COLO668 (cell line): ENCODE measurements around the gene SUSD1.
A peak's percentile ranks its signal among the peaks of the same experiment; 100 is the strongest.
"Not testable (repeated sequence)": the region's sequence is repeated elsewhere in the genome, so short reads cannot be mapped to it uniquely, and the experiment has no call there.

Source experiments
- DNase-seq: peaks from one replicate; lab custom pipeline; 2025; ENCODE audit not compliant: unreplicated experiment; lab: John Stamatoyannopoulos, UW

SUSD1 gene

DNA sequence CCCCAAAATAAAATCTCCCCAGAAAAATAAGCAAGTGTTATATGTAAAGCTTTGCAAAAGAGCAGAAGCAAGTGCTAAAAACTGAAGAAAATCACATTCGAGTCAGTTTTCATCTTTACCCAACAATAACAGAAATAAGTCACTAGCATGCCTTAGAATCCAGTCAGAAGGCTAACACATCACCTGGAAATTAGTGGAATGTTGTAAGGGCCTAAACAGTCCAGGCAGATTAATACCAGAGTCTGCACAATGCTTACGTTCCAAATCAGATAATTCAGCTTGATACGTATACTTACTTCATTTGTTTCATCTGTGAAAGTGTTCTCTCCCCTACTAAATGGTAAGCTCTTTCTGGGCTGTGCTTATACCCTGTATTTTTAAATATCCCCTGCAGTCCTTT is 42.7 kb downstream of the SUSD1 start:
- DNase-seq, result no peak

DNA sequence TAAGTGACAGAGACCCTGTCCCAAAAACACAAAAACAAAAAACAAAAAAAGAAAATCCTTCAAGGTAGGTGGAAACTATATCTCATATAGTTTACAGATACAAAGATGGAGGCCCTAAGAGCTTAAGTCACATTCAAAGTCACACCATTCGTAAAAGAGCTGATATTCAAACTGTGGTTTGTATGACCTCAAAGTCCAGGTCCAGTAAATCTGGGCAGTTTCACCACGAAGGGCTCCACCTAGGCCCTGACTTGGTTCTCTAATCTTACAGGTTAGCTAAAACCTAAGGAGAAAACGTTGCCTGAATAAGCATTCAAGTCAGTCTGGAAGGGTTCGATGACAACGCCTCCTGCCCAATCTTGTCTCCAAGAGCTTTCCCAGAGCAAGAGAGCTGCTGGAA is 44.1 kb downstream of the SUSD1 start:
- DNase-seq, result no peak

DNA sequence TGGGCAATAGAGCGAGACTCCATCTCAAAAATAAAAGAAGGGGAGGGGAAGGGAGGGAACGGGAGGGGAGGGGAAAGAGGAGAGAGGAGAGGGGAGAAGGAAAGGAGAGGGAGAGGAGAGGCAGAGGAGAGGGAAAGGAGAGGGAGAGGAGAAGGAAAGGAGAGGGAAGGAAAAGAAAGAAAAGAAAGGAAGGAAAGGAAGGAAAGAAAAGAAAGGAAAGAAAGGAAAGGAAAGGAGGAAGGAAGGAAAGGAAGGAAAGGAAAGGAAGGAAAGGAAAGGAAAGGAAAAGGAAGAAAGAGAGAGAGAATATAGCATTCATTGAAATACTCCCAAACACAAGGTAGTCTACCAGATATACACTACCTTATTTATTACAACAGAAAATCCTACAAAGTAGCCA is 44.8 kb downstream of the SUSD1 start:
- DNase-seq, result no peak

DNA sequence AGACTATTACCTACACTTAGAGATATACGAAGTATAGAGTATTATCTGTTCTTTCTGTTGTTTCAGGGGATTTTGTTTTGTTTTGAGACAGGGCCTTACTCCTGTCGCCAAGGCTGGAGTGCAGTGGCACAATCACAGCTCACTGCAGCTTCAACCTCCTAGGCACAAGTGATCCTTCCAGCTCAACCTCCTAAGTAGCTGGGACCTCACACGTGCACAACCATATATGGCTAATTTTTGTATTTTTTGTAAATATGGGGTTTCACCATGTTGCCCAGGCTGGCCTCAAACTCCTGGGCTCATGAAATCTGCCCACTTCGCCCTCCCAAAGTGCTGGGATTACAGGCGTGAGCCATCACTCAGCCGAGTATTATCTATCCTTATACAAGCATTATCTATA is 45.9 kb downstream of the SUSD1 start:
- DNase-seq, result no peak

DNA sequence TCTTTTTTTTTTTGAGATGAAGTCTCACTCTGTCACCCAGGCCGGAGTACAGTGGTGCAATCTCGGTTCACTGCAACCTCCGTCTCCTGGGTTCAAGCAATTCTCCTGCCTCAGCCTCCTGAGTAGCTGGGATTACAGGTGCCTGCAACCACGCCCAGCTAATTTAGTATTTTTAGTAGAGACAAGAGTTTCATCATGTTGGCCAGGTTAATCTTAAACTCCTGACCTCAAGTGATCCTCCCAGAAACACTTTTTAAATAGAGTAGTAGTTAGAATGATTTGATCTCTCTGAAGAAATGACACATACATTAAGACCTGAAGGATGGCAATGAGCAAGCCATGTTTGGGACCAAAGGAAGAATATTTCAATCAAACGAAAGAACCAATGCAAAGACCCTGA is 46.7 kb downstream of the SUSD1 start:
- DNase-seq, result not testable (repeated sequence)

DNA sequence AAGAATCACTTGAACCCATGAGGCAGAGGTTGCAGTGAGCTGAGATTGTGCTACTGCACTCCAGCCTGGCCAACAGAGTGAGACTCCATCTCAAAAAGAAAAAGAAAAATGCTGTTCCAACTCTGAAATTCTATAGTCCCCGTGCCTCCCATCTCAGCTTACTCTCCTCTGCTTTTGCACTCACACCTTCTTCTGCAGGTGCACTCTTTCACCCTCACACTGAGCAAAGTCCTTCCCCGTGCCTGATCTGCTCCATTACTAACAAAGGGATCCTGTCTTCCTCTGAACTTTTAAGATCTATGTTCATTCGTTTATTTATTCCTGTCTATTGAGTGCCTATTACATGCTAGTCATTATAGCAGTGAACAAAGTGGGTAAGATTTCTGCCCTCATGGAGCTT is 47.8 kb downstream of the SUSD1 start:
- DNase-seq, result no peak

DNA sequence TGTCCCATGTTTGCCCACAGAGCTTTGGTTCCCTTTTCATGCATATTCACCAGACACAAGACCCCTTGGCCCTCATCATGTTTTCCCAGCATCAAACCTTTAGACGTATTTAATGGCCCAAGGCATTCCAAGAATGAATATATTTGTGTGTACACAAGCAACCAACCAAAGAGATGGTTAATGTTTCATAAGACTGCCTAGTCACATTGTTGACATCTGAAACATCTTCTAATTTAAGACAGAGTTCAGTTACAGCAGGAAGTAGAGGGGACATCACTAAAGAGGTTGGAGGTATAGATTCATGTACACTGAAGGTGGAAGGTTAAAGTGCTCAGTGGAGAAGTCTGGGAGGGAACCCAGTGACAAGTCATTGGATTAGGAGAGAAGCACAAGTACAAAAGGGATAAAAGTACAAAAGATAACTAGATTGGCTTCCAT is 49.1 kb downstream of the SUSD1 start:
- no peak for DNase-seq

DNA sequence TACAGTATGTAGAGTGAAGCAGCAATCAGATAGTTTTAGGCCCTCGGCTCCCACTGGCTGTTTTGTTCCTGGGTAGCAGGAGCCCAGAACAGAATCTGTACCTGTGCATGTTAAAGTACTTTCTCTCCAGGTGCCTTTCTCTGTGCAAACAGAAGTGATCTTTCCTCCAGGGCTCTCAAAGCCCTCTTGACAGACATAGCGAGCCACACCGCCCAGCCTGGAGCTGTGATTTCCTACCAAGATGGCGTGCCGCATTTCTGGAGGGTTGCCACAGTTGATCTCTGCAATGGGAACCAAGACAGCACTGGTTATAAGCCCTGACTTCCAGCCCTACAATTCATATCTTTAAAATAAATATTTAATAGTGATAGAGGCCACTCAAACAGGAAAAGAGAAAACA is 50.9 kb downstream of the SUSD1 start:
- DNase-seq, result no peak

DNA sequence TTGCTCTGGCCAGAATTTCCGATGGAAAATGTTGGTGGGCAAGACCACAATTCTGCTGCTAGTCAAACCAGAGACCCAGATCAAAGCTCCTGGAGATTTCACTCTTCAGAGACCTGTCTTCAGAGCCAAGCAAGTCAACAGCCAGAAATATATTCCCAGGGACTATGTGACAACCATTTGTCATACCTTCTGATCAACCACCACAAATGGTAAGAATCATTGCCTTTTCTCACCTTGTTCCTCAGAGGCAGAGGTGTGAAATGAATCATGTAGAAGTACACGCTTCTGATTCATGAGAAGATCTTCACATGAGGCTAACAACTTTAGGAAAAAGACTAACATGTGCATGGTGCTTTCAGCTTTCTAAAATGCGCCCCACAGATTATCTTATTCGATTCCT is 53.5 kb downstream of the SUSD1 start:
- DNase-seq, result no peak

DNA sequence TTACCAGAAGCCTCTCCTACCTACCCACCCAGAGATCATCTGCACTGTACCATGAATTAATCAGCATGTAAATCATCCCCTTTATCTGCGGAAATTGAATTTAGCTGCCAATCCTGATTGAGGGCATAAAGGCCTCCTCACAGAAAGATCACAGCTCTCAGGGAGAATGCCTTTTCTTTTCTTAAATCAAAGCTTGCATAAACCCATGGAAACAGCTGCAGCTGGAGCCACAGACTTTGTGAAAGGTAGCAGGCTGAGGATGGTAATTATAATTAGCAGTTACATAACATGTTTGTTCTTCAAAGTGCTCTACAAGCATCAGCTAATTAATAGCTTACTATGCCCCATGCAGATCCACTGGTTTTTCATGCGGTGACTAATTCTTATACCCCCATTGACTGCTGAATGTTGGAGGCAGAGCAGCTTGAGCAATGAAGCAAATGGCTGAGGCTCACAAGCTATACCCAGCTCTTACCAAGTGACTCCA is 54.6 kb downstream of the SUSD1 start:
- no peak for DNase-seq

DNA sequence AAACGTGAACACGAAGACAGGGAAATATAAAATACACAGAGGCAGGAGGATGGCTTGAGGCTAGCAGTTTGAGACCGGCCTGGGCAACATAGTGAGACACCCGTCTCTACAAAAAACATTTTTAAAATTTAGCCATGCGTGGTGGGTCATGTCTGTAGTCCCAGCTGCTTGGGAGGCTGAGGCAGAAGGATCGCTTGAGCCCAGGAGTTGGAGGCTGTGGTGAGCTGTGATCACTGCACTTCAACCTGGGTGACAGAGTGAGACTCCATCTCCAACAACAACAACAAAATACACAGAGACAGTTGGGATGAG is 55.1 kb downstream of the SUSD1 start:
- no peak for DNase-seq

DNA sequence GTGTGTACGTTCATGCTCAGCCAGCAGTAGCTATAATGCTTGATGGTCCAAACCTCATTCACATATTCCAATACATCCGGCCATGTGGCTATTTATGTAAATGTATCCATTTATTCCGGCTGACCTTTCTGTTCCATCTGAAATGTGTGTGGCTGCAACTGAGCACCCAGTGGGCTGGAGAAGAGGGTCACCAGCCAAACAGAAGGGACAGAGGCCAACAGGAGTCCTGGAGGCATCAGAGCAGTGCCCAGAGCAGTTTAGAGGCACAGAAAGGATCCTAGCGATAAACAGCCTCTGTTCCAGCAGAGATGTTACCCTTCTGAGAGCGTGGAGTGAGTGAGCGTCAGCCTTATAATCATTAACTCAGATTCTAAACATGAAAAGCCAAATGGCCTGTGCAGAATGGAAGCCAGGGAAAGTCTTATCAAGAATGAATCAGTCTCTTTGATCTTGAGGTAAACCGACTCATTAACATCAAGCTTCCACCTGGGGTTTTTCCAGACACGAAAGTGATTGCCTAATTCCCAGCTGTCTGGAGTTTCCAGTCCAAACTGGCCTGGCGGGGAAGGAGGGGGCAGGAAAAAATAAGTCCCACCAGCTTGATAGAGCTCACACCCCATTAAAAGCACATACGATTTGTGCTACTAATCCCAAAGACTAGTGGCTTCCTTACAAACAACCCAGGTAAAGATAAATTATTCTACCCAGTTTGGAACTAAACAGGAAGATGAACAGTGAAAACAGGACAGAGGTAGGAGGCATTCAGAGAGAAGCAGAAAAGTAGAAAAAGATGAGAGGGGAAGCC is 55.7 kb downstream of the SUSD1 start:
- no peak for DNase-seq

DNA sequence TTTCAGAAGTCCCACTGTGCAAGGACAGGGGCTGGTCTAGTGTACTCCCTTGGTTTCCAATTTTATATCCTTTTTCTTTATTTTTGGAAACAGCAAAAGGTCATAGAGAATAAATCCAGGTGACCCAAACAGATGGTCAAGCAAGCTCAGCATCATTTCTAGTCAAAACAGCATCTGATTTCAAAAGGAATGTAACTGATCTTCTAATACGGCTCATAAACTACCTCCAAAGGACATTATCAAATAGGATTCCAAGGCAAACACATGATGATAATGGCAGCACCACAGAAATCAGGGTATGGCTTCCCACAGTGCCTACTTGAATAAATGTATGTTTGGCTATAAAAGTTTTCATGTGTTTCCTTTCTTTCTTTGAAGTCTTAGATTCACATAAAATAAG is 57.1 kb downstream of the SUSD1 start:
- DNase-seq, result no peak

DNA sequence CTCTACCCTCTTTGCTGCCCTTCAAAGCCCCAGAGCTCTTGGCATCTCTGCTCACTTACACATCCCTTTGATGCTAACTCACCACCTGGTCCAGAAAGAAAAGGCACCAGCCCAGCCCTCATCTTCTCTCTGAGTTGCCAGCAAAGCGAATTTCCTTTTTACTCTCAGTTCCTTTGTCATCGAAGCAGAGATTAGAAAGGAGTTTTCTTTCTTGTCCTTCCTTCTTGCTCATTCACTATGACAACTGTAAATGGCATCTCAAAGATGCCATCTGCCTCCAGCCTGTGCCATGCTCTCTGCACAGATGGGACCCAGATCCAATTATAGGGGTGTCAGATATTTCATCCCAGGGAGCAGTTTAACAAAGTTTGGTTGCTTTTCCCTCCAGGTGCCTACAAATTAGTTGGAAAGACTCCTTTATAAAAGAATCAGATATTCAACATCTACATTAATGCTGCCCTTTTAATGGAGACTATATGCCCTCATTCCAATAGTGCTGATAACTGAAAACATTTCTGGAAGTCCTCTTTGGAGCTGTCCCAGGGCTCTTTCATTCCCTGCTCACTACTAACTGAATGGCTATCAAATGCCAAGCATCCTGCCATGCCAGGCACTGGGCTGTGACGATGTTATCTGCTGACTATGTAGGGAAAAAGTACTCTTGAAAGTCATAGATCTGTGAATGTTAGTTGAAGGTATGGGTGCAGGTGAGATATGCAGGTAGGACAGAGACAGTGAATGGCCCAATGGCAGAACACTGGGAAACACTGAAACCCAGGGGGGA is 58.9 kb downstream of the SUSD1 start:
- DNase-seq, result no peak

DNA sequence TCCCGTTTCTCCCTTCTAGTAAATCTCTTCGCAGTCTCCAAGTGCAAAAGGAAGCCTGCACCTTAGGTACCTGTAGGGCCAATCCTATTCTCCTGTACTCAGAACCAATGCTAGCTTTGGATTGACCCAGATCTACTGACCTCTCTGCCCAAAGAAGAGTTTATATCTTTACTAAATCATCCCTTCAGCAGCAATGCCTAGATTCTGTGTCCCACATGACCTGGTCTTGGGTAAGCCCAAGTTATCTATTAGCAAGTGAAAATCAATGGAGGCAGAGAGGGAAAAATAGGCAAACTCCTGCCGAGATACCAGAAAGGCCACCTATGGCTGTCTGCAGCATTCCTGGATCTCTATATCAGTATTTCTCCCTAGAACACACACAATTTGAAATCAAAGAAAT is 60.0 kb downstream of the SUSD1 start:
- DNase-seq, result no peak

DNA sequence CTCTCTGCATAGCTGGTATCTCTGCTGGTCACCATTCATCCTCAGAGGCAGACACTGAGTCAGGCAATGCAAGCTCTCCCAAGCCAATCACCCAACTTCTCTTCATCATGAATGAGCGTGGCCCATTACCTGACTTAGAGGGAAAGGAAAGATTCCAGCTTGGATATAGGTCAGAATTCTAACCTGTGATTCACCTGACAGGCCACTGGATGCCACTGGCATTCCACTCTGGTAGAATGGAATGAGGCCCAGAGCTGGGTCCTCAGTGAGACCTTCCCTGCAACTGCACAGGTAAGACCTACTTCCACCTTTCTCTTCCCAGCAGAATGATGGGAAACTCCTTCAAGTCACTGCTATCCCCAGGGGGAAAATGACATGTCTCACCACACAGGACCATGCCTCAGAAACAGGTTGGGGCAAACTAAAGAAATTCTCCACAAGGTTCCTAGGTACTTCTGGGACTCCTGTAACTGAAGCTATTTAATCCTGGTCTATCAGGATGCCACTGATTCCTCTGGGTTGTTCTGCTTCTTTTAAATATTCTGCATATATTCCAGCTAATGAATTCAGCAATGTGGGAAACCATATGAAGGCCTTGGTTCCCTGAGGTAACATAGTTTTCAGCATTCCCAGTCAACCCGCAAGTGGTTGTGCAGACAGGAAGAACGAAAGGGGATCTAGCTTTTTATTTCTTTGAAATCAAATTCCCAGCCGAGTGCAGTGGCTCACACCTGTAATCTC is 62.0 kb downstream of the SUSD1 start:
- DNase-seq, result peak; percentile 34

DNA sequence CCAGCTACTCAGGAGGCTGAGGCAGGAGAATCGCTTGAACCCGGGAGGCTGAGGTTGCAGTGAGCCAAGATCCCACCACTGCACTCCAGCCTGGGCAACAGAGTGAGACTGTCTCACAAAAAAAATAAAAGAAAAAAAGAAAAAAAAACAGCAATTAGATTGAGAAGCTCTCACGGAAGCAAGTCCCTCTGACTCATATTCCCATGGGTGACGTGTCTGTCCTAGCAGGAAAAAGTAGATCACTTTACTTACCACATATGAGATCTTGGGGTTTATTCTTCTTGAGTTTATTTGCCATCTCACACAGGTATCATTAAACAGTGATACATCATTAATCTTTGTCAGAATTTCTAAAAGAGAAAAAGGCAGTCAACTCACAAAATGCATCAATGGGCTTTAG is 62.6 kb downstream of the SUSD1 start:
- no peak for DNase-seq

DNA sequence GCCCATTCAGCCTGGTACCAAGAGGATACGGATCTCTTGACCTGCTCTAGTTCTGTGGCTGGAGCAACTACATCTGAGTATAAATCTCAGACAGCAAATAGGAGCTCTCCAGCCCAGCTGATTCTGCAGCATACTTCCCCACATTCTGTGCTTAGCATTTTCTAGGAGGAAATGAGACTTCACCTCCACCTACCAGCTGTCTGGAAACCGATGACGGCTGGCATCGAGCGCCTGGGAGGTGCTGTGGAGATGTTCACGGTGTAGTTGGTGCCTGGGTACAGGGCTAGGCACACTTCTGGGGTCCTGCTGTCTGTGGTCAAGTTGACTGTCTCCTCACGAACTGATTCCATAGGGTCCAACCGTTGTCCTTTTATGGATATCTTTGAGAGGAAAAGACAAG is 63.6 kb downstream of the SUSD1 start:
- DNase-seq, result no peak

DNA sequence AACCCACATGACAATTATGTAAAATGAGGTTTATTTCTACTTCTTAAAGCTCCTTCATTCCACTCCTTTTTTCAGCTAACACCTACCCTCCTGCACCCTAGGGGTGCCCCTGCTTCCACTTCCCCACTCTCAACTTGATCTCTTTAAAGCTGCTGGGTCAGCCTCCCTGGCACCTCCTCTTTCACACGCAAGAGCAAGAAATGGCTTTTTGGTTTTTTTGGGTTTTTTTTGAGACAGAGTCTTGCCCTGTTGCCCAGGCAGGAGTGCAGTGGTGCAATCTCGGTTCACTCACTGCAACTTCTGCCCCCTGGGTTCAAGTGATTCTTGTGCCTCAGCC is 64.4 kb downstream of the SUSD1 start:
- no peak for DNase-seq

DNA sequence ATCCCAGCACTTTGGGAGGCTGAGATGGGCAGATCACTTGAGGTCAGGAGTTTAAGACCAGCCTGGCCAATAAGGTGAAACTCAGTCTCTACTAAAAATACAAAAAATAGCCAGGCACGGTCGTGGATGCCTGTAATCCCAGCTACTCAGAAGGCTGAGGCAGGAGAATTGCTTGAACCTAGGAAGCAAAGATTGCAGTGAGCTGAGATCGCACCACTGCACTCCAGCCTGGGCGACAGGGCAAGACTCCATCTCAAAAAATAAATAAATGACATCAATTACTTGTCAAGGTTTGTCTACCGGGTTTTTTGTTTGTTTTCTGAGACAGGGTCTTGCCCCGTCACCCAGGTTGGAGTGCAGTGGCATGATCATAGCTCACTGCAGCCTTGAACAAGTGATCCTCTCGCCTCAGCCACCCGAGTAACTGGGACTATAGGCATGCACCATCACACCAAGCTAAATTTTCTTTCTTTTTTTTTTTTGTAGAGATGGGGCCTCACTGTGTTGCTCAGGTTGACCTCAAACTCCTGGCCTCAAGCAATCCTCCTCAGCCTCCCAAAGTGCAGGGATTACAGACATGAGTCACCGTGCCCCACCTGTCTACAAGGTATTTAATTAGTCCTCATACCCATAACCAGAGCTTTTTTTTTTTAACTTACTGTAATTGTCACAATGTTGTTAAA is 64.9 kb downstream of the SUSD1 start:
- no peak for DNase-seq

DNA sequence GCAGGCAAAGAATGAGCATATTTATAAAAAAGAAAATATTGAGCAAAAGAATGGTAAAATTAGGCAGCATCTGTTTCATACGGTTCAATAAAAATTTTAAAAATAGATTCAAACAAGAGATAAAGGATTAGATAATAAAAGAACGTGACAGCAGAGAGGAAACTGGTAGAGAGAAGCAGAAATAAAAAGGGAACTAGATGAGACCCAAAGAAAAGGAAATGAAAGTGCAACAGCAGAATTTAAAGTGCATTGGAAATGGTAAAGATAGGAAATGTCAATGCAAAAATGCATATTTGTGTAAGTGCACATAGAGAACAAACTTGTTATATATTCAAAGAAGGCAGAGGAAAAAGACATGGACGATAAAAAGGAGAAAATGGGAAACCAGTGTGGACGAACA is 70.2 kb downstream of the SUSD1 start:
- DNase-seq, result no peak
